ENCODE data around the gene CDKL2.

DNA sequence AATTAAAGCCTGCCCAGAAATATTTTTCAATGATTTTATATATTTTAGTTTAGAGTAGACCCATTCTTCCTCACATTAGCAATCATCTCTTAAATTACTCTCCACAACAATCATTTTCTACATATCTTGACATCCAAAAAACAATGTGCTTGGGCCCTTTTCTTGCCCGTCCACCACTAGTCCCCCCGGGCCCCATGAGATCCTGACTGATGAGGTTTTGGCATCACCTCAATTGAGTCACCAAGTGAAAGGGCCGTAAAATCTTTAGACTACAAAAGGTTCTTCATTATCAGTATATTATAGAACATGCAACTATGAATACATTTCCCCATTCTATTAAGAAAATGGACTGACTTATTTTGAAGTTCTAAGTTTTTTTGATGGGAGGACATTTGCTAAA is 4.0 kb upstream of the CDKL2 start:
- TF ChIP-seq, protein P1, sequence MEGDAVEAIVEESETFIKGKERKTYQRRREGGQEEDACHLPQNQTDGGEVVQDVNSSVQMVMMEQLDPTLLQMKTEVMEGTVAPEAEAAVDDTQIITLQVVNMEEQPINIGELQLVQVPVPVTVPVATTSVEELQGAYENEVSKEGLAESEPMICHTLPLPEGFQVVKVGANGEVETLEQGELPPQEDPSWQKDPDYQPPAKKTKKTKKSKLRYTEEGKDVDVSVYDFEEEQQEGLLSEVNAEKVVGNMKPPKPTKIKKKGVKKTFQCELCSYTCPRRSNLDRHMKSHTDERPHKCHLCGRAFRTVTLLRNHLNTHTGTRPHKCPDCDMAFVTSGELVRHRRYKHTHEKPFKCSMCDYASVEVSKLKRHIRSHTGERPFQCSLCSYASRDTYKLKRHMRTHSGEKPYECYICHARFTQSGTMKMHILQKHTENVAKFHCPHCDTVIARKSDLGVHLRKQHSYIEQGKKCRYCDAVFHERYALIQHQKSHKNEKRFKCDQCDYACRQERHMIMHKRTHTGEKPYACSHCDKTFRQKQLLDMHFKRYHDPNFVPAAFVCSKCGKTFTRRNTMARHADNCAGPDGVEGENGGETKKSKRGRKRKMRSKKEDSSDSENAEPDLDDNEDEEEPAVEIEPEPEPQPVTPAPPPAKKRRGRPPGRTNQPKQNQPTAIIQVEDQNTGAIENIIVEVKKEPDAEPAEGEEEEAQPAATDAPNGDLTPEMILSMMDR (IDR thresholded peaks at IDR 0.05): no peak
- no peak for TF ChIP-seq POLR2A (IDR thresholded peaks at IDR 0.05)

All from body of pancreas (tissue), 4 donors.